RCC 7860 (cell line): ENCODE data around the gene ZNF33A.
"Not testable (repeated sequence)": the region's sequence is repeated elsewhere in the genome, so short reads cannot be mapped to it uniquely, and the experiment has no call there.

Experiments
- DNase-seq: peaks from one replicate; pipeline ENCODE4 v3.0.0-alpha.2; 2015; ENCODE audit warnings: low spot score
- FAIRE-seq: peaks from 2 replicates; lab custom pipeline; 2012; peaks lifted over from hg19 to GRCh38; lab: Jason Lieb, UNC

The ZNF33A gene

DNA sequence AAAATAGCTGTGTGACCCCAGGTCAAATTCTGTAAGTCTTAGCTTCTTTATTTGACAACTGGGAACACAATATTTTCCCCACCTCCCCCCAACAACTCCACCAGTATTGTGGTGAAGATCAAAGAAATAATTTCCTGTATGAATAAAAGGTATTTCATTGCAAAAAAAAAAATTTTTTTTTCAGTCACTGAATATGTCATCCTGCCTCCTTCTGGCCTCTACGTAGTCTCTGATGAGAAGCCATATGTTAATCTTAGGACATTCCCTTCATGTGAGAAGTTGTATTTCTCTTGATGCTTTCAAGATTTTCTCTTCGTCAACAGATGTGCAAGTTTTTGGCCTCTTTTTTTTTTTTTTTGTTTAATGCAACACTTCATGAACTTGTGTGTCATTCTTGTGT lies 33.0 kb downstream of the ZNF33A start:
- FAIRE-seq (no peak), DNase-seq (no peak)

DNA sequence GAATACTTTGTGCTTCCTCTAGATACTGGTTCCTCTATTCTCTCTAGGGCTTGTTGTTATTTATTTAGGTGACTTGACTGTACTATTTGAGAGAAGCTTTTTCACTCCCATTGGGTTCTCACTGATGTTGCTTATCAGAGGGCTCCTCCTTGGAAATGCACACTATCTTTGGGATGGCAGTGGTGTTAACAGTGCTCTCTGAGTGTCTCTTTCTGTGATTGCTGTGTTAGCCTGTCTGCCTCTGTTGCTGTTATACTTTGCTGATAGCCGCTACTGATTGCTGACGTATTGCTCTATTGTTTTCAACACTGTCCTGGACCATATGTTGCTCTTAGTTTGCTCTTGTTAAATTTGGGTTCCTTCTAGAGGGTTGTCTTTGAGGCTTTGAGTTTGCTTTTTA lies 34.7 kb downstream of the ZNF33A start:
- DNase-seq (no peak), FAIRE-seq (no peak)

- DNase-seq: no peak
- no peak for FAIRE-seq
Observed at GRCh38 chr10:38047666-38048065, 37.2 kb downstream of the ZNF33A start.

DNA sequence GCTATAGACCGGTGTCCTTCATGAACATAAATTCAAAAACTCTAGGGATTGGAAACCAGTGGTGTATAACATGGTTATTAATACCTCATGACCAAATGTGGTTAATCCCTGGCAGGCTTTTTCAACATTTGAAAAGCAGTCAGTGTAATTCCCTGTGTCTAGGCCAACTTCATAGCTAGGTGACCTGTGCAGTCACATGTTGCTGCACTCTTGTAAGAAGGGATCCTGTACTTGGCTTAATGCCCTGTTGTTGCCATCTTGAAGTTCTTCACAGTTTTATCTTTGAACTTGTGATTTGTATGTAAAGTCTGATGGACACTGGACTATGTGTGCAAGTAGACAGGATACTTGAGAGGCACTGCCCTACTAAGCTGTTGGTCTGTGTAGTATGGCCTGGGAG lies 39.7 kb downstream of the ZNF33A start:
- FAIRE-seq: no peak
- DNase-seq: no peak

- FAIRE-seq: no peak
- DNase-seq: peak; percentile 8
Observed at GRCh38 chr10:38054361-38054797, 43.9 kb downstream of the ZNF33A start.

- not testable (repeated sequence) for DNase-seq, FAIRE-seq
Observed at GRCh38 chr10:38055274-38055894, 44.9 kb downstream of the ZNF33A start.

- not testable (repeated sequence) for FAIRE-seq
- peak; percentile 68 for DNase-seq
Observed at GRCh38 chr10:38069663-38070062, 59.2 kb downstream of the ZNF33A start.

- FAIRE-seq (no peak), DNase-seq (no peak)
Observed at GRCh38 chr10:38070501-38070900, 60.0 kb downstream of the ZNF33A start.

DNA sequence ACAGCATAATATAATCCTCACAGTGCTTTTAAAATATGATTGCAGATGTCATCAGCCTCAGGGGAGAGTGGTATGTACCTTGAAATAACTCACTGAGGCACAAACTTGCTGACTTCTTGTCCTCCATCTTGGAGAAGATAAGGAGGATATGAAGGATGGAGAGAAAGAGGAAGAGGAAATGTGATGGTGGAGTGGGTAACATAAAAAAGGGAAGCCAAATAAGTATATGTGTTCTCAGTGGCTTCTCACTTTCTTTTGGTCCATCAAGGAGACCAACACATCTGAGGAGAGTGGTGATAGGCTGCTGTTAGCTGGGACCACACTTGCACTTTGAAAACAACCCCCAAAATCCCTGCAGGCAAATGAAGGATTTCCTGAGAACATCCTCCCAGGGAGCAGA lies 62.1 kb downstream of the ZNF33A start:
- no peak for FAIRE-seq
- no peak for DNase-seq

- no peak for DNase-seq
- no peak for FAIRE-seq
Observed at GRCh38 chr10:38076687-38077086, 66.2 kb downstream of the ZNF33A start.

DNA sequence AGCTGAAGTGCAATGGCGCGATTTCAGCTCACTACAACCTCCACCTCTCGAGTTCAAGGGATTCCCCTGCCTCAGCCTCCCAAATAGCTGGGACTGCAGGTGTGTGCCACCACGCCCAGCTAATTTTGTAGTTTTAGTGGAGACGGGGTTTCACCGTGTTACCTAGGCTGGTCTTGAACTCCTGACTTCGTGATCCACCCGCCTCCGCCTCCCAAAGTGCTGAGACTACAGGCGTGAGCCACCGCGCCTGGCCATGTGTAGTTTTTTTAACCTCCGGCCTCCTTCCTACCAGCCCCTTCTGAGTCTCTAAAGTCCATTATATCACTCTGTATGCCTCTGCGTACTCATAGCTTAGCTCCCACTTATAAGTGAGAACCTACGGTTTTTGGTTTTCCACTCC lies 82.8 kb downstream of the ZNF33A start:
- not testable (repeated sequence) for DNase-seq, FAIRE-seq

- no peak for FAIRE-seq
- no peak for DNase-seq
Observed at GRCh38 chr10:38093816-38094157, 83.3 kb downstream of the ZNF33A start.

DNA sequence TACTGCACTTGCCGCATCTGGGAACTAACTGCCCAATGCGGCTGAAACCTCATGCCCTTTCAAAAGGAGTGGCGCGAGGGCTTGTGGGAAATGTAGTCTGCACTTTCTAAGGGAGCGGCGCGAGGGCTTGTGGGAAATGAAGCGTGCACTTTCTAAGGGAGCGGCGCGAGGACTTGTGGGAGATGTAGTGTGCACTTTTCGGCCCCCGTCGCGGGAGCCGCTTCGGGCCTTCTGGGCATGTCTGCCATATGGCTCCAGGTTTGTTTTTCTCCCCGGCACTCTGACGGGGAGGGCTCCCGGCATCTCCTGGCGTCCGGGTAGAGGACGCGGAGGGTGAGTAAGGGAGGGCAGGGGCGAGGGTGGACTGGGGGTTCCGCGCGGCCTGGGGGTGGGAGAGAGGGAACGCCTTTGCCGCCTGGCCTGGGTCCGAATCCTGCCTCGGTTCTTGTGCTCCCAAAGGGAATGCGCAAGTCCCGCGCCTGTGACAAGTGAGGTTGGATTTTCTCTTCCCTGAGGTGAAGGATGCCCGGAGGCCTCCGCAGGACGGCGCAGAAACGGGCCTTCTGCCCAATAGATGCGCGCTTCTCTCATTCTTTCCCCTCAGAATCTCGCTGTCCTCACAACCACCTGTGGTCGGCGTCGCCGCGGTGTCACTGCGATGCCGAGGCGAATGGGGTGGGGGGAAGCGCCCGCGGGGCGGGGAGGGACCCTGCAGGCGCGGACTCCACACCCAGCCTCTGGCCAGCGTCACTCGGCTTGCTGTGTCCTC lies 83.9 kb downstream of the ZNF33A start, which contains the start of gene ZNF37A:
TSS of gene ZNF37A (plus strand) at position 180 of the 769 bp plus-strand sequence. CDS start 2,281 bp downstream, outside the sequence.
- peak; percentile 79 for FAIRE-seq
- peak; percentile 84 for DNase-seq

DNA sequence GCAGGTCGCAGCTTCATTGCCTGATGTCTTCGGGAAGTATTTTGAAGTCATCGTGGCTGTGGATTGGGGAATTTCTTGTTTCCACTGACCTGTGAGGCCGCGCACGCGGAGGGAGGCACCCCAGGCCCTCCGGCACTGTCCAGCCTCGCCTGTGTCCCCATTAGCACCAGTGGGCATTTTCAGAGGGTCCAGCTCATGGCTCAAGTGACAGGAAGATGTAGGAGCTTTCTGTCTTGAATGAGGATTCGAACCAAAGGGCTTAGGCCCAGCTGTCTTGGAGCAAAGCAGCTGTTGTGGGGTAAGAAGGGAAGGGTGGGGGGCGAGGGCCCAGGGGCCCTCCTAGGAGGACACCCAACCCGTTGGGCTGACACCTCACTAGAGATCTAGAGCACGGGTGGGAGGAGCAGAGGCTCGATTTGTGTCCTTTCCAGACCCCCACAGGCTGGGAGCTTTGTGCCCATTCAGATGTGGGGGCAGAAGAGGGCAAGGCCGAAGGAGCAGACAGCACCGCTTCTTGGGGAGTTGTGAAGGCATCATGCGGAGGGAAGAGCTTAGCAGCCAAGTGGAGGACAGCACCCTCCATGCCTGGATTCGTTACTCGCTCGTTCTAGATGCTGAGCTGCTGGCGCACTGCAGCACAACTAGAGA lies 84.6 kb downstream of the ZNF33A start:
- FAIRE-seq (no peak), DNase-seq (no peak)

GRCh38 chr10:38102880-38103279 lies 92.4 kb downstream of the ZNF33A start:
- FAIRE-seq (no peak), DNase-seq (no peak)

DNA sequence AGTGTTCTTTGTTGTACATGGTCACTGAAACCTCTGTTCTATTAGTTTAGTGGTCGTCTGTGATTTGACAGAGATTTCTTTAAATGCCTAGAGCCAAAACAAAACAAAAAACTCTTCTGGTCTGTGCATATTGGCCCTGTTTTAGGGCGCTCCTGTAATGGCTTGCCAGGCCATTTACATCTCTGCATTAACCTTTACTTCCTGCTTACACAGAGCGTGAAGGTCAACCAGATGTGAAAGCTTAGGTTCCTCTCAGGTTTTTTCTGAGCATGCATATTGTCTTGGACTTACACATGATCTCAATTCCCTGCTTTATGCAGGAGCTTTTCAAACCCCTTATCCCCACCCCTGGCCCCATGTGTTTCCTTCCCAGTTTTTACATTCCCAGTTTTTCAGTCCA lies 93.3 kb downstream of the ZNF33A start:
- FAIRE-seq (no peak), DNase-seq (no peak)

DNA sequence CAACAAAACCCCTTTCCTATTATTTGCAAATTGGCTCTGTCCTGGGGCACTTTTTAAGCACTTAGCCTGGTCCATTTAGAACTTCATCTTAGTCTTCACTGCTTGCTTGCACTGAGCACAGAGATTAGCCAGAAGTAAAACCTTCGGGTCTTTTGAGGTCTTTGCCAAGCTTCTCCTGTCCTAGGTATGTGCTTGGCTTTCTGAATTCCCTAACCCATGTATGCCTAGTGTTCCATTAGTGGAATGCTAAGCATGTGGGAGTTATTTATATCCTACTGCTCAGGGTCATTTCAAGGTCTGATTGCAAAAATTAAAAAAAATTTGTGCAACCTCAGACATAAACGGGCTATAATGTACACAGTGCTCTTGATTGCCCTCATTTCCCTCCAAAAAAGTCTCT lies 101.7 kb downstream of the ZNF33A start:
- no peak for DNase-seq
- FAIRE-seq: no peak
